ENCODE measurements around the gene PTPRJ. TPM values are rescaled to one million over a fixed set of nuclear protein-coding genes. Genes with fewer than 3 reads are reported as not detected.
A peak's percentile ranks its signal among the peaks of the same experiment; 100 is the strongest.

Gene PTPRJ
- total and polyA plus RNA-seq, 9 of the 15 experiments (the other 6 are each of a cell fraction or from before 2014, with no cell fraction given) = 0.56 to 10.7 (median 4.8) TPM

- intact Hi-C loops (cut with micrococcal nuclease) (no loop called here), in situ Hi-C loops (cut with MboI) (no loop called here)
- Histone ChIP-seq H3K4me1 (replicated peaks in 1 of 2; ENCODE audit: control insufficient read depth in 2 of 2, insufficient read depth in 2 of 2, low read length in 2 of 2) (no peaks in the 10 kb centered on the region), H3K9me3 (replicated peaks; ENCODE audit: control insufficient read depth, insufficient read depth, low read depth, low read length) (no peaks in the 10 kb centered on the region), H3K27ac (ENCODE audit: extremely low read depth, low read depth, low read length) (no peak overlapping the region), H3K4me3 (no peak overlapping the region), H3K9ac (ENCODE audit: insufficient read depth in 1 of 2, low read depth in 2 of 2, low read length in 2 of 2) (no peak overlapping the region), H3K79me2 (ENCODE audit: control insufficient read depth, insufficient read depth, low read length) (no peaks in the 10 kb centered on the region), H3K36me3 (ENCODE audit: control insufficient read depth, insufficient read depth, low read length) (peaks cover 3% of the 10 kb centered on the region; the same call in 1 of the 3 replicates), H2AFZ (ENCODE audit: low read depth, low read length) (no peak overlapping the region), H3K4me2 (ENCODE audit: insufficient read depth, low read length) (no peak overlapping the region), H3K9me1 (ENCODE audit: control insufficient read depth, insufficient read depth, low read length) (no peaks in the 10 kb centered on the region), H4K20me1 (replicated peaks; ENCODE audit: control insufficient read depth, insufficient read depth, low read length) (no peaks in the 10 kb centered on the region), H3K27me3 (ENCODE audit: control insufficient read depth in 2 of 2, insufficient read depth in 2 of 2, low read length in 2 of 2) (no peaks in the 10 kb centered on the region)
- whole genome bisulfite sequencing (ENCODE audit: insufficient coverage, low coverage, missing lambda C conversion rate) = 18% methylated on average over 6 of the region's 6 CpGs
- TF ChIP-seq ZNF263 (CRISPR knock-in tag; IDR thresholded peaks at IDR 0.05; ENCODE audit: borderline replicate concordance) = peak; percentile 84
- TF ChIP-seq ZFP91 (CRISPR knock-in tag; IDR thresholded peaks at IDR 0.05) = no peak
- TF ChIP-seq SAP30 (IDR thresholded peaks at IDR 0.05; ENCODE audit: borderline replicate concordance, insufficient read depth, low read depth, low read length, poor library complexity, severe bottlenecking) = no peak
- no peak for TF ChIP-seq KAT7 (CRISPR knock-in tag; IDR thresholded peaks at IDR 0.05; ENCODE audit: borderline replicate concordance)
- no peak for TF ChIP-seq PTBP1 (IDR thresholded peaks at IDR 0.05; ENCODE audit: low read depth, low read length)
- TF ChIP-seq ZNF699 (CRISPR knock-in tag; IDR thresholded peaks at IDR 0.05; ENCODE audit: insufficient replicate concordance) = no peak
- TF ChIP-seq CBFA2T2 (conservative IDR thresholded peaks at IDR 0.05) = no peak
- no peak for TF ChIP-seq SRSF3 (IDR thresholded peaks at IDR 0.05; ENCODE audit: insufficient read depth, low read length)
- ATAC-seq (no peak), DNase-seq (ENCODE audit: extremely low read depth in 1 of 4, low spot score in 3 of 4) (no peak), FAIRE-seq (no peak)
- no TSS peak for BruUV-seq (replicated peaks)
- POLR2A ChIA-PET = interaction anchor here (0.6 kb wide), 1 partner anchor 8 kb away, joined by 3 read pairs; no protein-coding TSS in a partner anchor
- CTCF ChIA-PET (ENCODE audit: low intra/inter-chr PET ratio) = no interaction called here
Measured at GRCh38 chr11:48161951-48162884, 181.9 kb downstream of the PTPRJ start.

Data from K562 (cell line).